GM18505 (cell line): Measurements from ENCODE around the gene ALDH3A1.

Experiments
- ATAC-seq: cut with Tn5 transposase; IDR thresholded peaks from one replicate; pipeline ENCODE4 v1.9.1; 2021; ENCODE audit not compliant: unreplicated experiment
- POLR2A ChIP-seq: IDR thresholded peaks from 4 replicates; pipeline ENCODE4 v1.6.1; 2011; ENCODE audit warnings: borderline replicate concordance; ENCODE audit not compliant: insufficient read depth, insufficient read length; ENCODE audit errors: extremely low read depth

ALDH3A1 gene

GRCh38 chr17:19739241-19740201, 8.6 kb downstream of the ALDH3A1 start:
- ATAC-seq = no peak
- no peak for TF ChIP-seq POLR2A

DNA sequence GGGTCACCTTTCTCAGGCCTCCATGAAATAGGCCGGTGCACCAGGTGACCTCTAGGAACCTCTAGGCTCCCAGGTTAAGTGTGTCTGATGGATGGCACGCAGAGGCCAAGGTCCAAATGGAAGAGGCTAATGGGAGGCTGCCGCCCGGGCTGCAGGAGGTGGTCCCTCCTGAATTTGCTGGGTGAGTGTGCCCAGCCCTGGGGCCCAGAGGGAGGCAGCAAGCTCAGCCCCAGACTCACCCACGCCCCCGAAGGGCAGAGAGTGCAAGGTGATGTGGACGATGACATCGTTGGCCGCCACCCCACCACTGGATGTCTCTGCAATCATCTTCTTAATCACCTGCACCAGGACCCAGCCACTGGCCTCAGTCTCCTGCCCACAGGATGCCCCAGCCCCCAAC, 9.3 kb downstream of the ALDH3A1 start:
- no peak for ATAC-seq
- no peak for TF ChIP-seq POLR2A

- no peak for TF ChIP-seq POLR2A
- no peak for ATAC-seq
These were observed 10.0 kb downstream of the ALDH3A1 start for GRCh38 chr17:19738073-19738449.

GRCh38 chr17:19737305-19738072, 10.6 kb downstream of the ALDH3A1 start:
- no peak for ATAC-seq
- no peak for TF ChIP-seq POLR2A

DNA sequence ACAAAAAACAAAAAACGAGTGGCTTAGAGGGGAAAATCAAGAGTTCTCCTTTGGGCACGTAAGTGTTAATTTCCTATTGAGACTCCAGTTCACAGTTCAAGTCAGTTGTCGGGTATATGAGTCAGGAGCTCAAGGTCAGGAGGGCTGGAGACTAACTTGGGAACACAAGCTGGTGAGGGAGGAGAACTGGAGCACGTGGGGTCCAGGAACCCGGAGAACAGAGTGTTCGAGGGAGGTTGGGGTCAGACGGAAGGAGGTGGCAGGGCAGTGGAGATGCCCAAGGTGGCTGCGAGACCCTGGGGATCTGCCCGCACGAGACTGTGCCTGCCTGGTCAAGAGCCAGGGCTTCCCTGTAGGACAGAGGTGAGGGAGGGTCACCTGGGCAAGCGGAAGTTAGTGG, 12.0 kb downstream of the ALDH3A1 start:
- TF ChIP-seq POLR2A = no peak
- ATAC-seq = no peak

DNA sequence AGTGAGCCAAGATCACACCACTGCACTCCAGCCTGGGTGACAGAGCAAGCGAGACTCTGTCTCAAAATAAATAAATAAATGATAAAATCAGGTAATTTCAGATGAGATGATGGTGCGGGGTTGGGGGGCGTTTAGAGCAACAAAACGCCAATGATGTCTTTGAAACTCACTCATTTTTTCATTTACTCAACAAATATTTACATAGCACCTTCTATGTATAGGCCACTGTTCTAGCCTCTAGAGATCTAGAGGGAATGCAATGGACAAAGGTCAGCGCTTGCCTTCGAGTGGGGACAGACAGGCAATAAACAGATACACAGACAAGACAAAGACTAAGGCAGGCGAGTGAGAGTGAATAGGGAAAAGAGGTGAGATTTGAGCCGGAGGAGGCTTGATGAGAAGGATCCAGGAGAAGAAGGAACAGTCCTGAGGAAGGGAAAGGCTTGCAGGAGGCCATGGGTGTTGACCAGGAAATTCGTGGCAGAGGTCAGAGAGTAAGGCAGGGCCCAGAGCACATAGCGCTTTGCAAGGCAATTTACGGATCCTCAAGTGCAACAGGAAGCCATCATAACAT, 14.1 kb downstream of the ALDH3A1 start:
- no peak for ATAC-seq

GRCh38 chr17:19731626-19732025, 16.5 kb downstream of the ALDH3A1 start:
- ATAC-seq = no peak
- TF ChIP-seq POLR2A = no peak

More for the DNA sequence above, 14.1 kb downstream of the ALDH3A1 start:
- TF ChIP-seq POLR2A = no peak

DNA sequence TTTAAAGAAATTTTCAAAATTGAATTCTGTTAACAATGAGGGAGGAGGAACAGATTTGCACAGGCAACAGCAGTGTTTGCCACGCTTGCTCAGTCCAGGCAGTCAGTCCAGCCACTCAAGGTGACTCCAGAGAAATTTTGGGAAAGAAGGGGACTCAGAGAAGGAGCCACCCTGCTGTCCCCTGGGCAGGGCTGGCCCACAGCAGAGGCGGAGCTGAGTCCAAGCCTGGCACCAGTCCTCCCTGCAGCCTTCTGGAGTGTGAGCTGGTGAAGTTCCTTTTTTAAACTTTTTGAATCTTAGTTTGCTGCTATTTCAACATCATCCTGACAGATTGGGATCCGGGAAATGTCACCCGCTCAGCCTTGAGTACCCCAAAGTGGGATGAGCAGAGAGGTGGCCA, 17.3 kb downstream of the ALDH3A1 start:
- TF ChIP-seq POLR2A = no peak
- no peak for ATAC-seq

DNA sequence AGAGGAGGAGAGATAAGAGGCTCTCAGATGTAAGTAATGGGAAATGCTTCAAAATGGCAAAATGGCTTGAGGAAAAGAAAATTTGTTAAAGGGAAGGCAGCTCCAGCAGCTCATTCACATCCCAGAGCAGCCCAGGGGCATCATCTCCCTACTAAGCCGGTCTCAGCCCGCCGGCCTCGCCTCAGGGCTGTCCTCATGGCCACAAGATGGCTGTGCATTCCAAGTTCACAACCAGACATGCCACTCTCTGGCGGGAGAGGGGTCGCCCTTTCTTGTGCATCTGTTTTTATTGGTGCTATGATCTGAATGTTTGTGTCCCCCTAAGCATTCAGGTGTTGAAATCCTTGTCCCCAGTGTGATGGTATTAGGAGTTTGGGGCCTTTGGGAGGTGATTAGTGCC, 18.2 kb downstream of the ALDH3A1 start:
- no peak for TF ChIP-seq POLR2A
- ATAC-seq = no peak

DNA sequence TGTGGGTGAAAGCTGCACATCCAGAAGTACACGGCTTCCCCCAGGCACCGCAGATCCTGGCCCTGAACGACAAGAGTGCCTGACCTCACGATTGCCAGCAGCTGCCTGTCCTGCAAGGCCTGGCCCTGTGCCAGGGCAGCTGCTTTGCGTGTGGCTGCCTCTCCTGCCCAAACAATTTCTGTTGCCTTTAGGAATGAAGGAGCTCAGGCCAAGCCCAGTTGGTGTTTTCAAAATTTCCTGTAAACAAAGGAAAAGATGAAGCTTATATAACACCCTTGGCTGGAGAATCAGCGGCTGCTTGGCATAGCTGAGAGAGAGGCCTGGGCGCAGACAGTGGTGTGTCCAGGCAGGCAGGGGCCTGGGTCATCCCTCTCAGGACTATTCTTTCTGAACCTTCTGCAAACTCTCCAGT, 20.0 kb downstream of the ALDH3A1 start:
- ATAC-seq = no peak
- no peak for TF ChIP-seq POLR2A

DNA sequence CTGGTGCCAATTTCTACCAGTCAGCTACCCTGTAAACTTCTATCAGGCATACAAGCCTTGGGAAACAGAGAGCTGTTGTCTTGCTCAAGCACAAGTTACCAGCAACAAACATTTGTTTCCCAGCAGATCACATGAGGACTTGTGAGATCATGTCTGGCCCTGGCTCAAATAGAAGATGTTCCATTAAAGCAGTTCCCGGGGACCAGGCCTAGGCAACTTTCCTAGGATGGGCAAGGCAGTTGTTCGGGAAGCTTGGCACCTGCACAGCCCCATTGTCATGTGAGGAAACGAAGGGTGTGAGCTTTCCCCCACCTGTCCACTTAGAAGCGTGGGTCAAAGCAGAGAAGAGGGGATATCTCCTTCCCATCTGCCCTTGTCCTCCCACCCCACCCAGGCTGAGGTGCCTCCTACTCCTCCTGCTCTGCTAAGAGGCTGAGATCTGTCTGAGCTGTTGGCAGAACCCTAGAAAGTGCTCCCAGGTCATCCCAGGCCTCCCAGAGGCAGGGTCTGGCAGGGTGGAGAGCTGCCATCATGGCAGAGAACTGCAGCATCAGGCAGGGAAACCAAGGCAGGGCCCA, 20.5 kb downstream of the ALDH3A1 start:
- ATAC-seq = no peak

DNA sequence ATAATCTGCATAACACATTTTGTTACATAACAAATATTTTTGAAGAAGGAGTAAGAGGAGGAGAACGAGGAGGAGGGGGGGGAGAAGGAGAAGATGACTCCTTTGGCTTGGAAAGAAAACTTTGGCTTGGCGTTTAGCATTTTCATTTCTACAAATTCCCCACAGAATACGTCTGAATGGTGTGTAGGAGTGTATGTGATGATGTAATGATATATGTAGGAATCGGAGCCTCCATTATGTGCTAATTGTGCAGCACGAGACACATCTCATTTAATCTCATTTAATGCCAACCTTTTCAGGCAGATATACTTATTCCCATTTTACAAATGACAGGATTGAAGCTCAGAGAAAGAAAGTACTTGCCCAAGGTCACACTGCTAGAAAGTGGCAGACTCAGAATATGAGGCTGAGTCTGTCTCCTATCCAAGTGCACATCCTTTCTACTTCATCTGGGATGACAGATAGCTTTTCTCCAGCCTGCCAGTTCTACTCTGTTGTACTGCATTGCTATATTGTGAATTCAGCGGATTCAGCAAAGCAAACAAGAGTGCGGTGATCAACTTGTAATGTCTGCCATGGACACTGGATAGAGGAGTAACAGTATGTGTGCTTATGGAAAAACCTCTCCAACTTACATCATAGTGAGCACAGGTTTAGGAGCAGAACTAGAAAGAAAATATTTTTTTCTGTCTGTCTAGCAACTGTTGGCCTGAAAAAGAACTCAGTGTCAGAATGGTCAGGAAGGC, 21.3 kb downstream of the ALDH3A1 start:
- ATAC-seq = no peak
- no peak for TF ChIP-seq POLR2A

More for the DNA sequence above, 20.5 kb downstream of the ALDH3A1 start:
- no peak for TF ChIP-seq POLR2A
